Cardiac septum (tissue), 1 donor: ENCODE data around the gene SDC3. TPM values are rescaled to one million over a fixed set of nuclear protein-coding genes. Genes with fewer than 3 reads are reported as not detected.

Experiments
- DNase-seq: peaks from one replicate; pipeline ENCODE4 v3.0.0-alpha.2; 2020; ENCODE audit warnings: low spot score
- intact Hi-C: fragments of 100-400 bp; cut with DNase I; formaldehyde crosslinking; loops from one replicate; pipeline ENCODE4 v1.14.0; 2022
- total RNA-seq: library from RNA; stranded (reverse); fragmentation: NEBNext Ultra II Directional; extraction: Animal tissue kit (Norgen Biotek cat#: 25700); gene quantifications from one replicate; pipeline ENCODE4 v1.2.1, GENCODE V29; 2021
- donor health status: DM: no; HTN: no; CAD: no.

SDC3 gene
- total RNA-seq, 1 donor from 2014 or later, result 29.7 TPM

- intact Hi-C loops, result loop anchor here (5.0 kb wide), 1 partner anchor 55 kb away; no protein-coding TSS in a partner anchor
Measured at GRCh38 chr1:30906631-30907441, 1.7 kb downstream of the SDC3 start.

DNA sequence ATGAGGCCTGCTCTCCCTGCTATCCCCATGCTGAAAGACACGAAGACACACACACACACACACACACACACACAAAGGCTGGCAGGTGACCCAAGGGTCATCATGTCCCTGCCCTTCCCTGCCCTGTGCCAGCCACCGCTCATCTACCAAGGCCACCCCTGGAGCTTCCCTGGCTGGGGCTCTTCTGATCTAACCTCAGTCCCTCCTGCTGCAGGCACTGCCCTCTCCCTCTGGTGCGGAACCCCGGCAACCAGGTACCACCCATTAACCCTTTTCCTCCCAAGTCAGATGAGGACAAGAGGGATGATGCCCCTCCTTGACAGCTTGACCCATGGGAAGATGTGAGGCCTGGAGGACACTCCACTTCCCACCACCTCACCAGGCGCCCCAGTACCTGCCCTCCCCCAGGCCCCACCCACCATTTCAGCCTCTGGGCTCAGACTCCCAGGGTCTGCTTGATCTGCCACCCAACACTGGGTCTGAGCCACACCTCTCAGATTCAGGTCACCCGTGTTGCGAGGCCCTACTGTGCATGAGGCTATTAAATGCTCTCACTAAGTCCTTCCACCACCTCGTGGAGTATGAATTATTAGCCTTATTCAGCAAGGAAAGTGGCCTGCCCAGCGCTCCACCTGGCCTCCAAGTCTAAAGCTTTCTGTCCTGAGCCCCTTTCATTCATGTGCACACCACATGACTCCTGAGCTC is 2.5 kb downstream of the SDC3 start:
- DNase-seq, result no peak
- intact Hi-C loops, result loop anchor here (5.0 kb wide), 1 partner anchor 54 kb away; no protein-coding TSS in a partner anchor

More at GRCh38 chr1:30906631-30907441, 1.7 kb downstream of the SDC3 start:
- DNase-seq, result peak; percentile 43

DNA sequence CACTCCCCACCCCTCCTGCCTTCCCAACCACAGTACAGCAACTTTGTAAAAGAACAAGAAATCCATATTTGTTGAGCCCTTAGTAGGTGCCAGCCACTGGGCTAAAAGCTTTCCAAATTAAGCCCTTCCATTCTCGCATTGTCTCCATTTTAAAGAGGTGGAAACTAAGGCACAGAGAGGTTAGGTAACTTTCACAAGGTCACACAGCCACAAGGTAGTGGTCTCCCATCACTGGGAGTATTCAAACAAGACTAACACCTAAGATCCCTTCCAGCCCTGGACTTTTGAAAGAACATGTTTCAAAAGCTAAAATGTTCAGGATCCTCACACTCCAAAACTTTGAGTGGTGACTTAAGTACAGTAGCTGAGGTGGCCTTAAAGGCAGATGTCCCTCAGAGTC is 3.2 kb downstream of the SDC3 start:
- intact Hi-C loops, result loop anchor here (5.0 kb wide), 1 partner anchor 53 kb away; no protein-coding TSS in a partner anchor
- DNase-seq, result no peak

DNA sequence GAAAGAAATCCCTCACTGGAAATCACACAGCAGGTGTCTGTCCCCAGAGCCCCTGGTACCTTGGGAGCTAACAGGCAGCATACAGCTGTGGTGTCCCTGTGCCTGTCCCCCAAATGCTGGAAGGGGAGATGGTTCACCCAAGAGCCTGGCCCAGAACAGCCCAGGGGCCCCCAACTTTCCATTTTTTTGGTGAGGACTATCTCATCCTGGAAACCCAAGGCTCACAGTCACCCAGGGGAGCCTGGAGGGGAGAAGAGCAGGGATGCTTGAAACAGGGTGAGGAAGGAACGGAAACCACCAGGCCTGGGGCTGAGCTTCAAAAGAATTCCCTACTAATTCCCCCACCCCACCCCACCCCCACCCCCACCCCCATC is 3.6 kb downstream of the SDC3 start:
- intact Hi-C loops, result loop anchor here (5.0 kb wide), 1 partner anchor 53 kb away; no protein-coding TSS in a partner anchor
- no peak for DNase-seq

- intact Hi-C loops, result no loop called here
- no peak for DNase-seq
Measured at GRCh38 chr1:30904191-30904961, 4.2 kb downstream of the SDC3 start.

- intact Hi-C loops, result no loop called here
- DNase-seq, result no peak
Measured at GRCh38 chr1:30903343-30904034, 5.1 kb downstream of the SDC3 start.

DNA sequence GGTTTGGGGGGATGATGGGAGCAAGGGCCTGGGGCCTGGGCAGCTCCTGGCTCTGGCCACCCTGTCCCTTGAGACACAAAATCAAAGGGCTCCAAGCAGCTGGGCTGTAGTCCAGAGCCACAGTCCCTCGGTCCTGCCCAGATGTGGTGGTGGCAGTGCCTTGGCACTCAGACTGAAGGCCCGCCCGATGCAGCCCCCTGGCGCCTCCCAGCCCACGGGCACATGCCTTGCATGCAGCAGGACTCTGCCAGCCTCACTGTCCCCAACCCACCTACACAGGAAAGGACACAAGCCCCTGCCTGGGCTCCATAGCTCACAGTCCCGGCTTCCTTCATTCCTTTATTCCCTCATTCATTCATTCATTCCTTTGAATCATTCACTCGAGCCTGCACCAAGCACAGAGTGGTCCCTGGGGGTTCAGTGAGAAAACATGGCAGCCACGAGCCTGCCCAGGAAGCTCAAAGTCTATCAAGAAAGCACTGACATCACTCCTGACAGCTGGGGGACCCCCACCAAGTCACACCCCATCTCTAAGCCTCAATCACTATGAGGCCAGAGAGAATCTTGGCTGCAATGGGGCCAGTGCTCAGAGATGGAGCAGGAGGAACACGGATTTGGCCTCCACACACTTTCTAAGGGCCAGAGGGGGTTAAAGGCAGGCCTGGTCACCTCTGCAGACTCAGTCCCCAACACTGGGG is 5.8 kb downstream of the SDC3 start:
- DNase-seq, result no peak
- intact Hi-C loops, result no loop called here

GRCh38 chr1:30901798-30902581 is 6.6 kb downstream of the SDC3 start:
- no peak for DNase-seq
- intact Hi-C loops, result no loop called here

GRCh38 chr1:30900931-30901560 is 7.5 kb downstream of the SDC3 start:
- intact Hi-C loops, result no loop called here
- no peak for DNase-seq

- intact Hi-C loops, result no loop called here
- no peak for DNase-seq
Measured at GRCh38 chr1:30900486-30900885, 8.1 kb downstream of the SDC3 start.

- DNase-seq, result no peak
- intact Hi-C loops, result loop anchor here (5.0 kb wide), 1 partner anchor 42 kb away; no protein-coding TSS in a partner anchor
Measured at GRCh38 chr1:30899577-30900389, 8.8 kb downstream of the SDC3 start.

DNA sequence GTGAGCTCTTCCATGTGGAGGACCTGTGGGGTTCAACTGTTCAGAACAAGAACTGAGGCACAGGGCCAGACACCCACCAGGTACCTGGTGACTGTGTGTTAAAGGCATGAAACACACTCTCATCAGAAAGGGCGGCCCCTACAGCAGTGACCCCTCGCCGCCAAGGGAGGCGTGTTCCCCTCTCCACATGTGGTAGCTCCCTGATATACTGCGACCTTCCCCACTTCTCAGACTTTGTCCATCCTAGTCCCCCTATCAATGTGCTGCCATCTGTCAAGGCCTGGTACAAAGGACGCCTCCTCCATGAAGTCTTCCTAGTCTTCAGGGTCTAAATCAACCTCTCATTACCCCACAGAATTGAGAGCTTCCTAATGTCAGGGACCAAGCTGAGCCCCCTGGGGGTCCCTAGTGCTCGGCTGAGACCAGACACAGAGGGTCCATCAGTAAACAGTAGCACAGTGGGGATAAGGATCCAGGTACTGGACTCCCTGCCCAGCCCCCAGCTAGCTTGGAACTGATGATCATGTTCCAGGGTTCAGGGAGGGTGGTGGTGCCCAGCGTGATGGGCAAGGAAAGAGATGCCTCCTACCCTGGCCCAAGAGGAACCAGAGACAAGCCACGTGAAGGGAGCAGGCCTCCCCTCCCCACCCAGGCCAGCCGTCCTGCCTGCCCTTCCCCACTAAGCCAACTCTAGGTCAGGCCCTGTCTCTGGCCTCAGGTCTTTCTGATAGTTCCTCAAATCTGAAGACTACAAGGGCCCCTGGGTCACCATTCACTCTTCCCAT is 10.3 kb downstream of the SDC3 start:
- intact Hi-C loops, result loop anchor here (5.0 kb wide), 1 partner anchor 41 kb away; no protein-coding TSS in a partner anchor
- DNase-seq, result no peak

DNA sequence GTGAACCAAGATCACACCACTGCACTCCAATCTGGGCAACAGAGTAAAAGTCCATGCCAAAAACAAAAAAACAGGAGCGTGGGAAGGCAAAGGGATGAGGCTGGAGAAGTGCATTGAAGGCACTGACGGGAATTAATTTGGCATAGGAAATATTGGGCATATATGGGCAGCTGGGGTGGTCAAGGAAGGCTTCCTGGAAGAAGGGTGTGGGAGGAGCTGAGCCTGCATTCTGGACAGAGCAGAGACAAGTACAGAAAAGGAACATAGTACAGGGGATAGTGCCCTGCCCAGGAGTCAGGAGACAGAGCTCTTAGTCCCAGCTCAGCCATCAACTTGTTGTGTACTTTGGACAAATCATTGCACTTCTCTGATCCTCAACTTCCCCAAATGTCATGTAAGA is 11.7 kb downstream of the SDC3 start:
- intact Hi-C loops, result loop anchor here (5.0 kb wide), 1 partner anchor 40 kb away; no protein-coding TSS in a partner anchor
- DNase-seq, result no peak

DNA sequence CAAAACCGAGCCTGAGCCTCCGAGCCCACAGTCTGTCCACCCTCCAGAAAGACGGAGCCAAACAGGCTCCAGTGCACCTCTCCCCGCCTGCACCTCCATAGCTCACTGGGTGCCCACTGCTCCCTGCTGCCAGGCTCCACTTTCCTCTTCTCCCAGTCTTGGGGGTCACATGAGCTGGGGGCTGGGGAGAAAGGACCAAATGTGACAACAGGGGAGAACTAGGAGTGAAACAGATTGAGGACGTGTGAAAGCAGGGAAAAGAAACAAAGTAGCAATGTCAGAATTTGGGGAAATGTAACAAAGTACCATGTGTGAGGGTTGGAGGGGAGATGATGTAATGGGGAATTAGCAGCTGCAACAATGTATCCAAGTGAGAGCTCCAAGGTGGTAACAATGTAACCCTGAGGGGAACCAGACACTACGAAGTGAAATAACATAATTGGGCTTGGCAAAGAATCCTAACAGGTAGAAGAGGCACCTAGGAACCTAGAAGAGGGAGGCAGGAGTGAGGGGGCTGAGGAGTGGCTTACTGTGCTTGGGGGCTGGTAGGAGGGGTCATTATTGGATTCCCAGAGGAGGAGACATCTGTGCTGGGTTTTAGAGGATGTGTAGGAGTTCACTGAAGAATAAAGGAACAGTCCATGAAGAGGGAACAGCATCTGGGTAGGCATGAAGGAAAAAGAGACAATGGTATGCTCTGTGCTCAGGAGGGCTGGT is 12.5 kb downstream of the SDC3 start:
- intact Hi-C loops, result loop anchor here (5.0 kb wide), 1 partner anchor 39 kb away; no protein-coding TSS in a partner anchor
- DNase-seq, result no peak

DNA sequence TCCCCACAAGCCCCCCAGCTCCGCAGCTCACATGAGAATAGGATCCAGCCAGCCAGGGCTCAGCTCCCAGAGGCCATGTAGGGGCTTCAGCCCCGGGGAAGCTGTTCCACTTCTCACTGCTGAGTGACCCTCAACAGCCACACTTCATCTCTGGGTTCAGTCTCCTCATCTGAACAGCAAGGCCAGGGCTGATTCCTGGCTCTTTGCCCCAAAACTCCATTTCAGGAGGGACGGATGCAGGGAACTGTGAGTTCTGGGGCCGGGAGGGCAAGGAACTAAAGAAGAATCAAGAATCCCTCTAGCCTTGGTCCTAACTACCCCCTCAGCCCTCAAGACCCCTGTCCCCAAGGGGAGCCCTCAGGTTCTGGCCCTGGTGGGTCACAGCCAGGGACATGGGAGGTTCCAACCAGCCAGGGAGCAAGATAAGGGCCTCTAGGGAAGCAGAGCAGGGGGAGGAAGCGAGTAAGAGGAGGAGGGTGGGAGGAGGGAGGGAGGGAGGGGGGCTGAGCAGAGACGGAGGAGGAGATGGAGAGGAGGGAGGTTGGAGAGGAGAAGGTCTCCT is 13.1 kb downstream of the SDC3 start:
- intact Hi-C loops, result loop anchor here (5.0 kb wide), 1 partner anchor 38 kb away; no protein-coding TSS in a partner anchor
- DNase-seq, result no peak
